ENCODE measurements around the gene ZNF300. TPM values are rescaled to one million over a fixed set of nuclear protein-coding genes. Genes with fewer than 3 reads are reported as not detected.
"Not testable (repeated sequence)": the region's sequence is repeated elsewhere in the genome, so short reads cannot be mapped to it uniquely, and the experiment has no call there.

Gene ZNF300
- total RNA-seq, 2 experiments from 2014 or later: 0.71 to 0.74 TPM

- ChIA-PET POLR2A (interaction anchor here (0.5 to 1.6 kb wide), 6 partner anchors 42 to 925 kb away, joined by 3 to 11 read pairs (median 4); partner anchors contain the start of genes RBM22 and SMIM3), CTCF (interaction anchor here (0.6 to 3.1 kb wide), 20 partner anchors 12 to 307 kb away, joined by 3 to 19 read pairs (median 4); partner anchors contain the start of genes DCTN4, RBM22 and SMIM3)
Observed at GRCh38 chr5:150846654-150847333, 58.0 kb downstream of the ZNF300 start.

GRCh38 chr5:150846308-150846653, 58.5 kb downstream of the ZNF300 start, which contains the start of gene IRGM:
IRGM (plus strand) TSS chr5:150846521; CDS start chr5:150848124, 1,603 bp downstream.
- POLR2A ChIA-PET: interaction anchor here (0.6 to 1.6 kb wide), 4 partner anchors 63 to 925 kb away, joined by 3 to 11 read pairs (median 5); partner anchors contain the start of genes RBM22 and SMIM3
- CTCF ChIA-PET: interaction anchor here (0.6 to 3.1 kb wide), 17 partner anchors 15 to 308 kb away, joined by 3 to 19 read pairs (median 4); partner anchors contain the start of genes DCTN4, RBM22 and SMIM3

GRCh38 chr5:150845185-150845859, 59.5 kb downstream of the ZNF300 start:
- CTCF ChIA-PET: interaction anchor here (1.4 to 3.1 kb wide), 4 partner anchors 16 to 283 kb away, joined by 4 to 19 read pairs (median 13); partner anchors contain the start of gene RBM22

More at GRCh38 chr5:150845185-150845859, 59.5 kb downstream of the ZNF300 start:
- POLR2A ChIA-PET: not testable (repeated sequence)

Other genes starting within 250 kb of the ZNF300 start
- gene MYOZ3, start 243.7 kb downstream of the ZNF300 start, total RNA-seq: under 1 TPM in 1 of 2 experiments, not detected in 1; 0.06 TPM
- gene RBM22, start 203.9 kb downstream of the ZNF300 start, total RNA-seq: 10 to 100 TPM; 67.9 to 69.3 TPM
- gene DCTN4, start 146.0 kb downstream of the ZNF300 start, total RNA-seq: 10 to 100 TPM; 30.6 to 32.9 TPM
- gene SMIM3, start 126.2 kb downstream of the ZNF300 start, total RNA-seq: 10 to 100 TPM; 11.2 to 12.3 TPM
- gene IRGM, start 58.5 kb downstream of the ZNF300 start, total RNA-seq: 1 to 10 TPM; 1.3 to 1.7 TPM
- not detected for gene GPX3, start 115.6 kb upstream of the ZNF300 start, total RNA-seq
- gene TNIP1, start 176.1 kb upstream of the ZNF300 start, total RNA-seq: 100 to 1,000 TPM; 197 to 206 TPM